ENCODE results near the gene PIK3C3.
"Not testable (repeated sequence)": the region's sequence is repeated elsewhere in the genome, so short reads cannot be mapped to it uniquely, and the experiment has no call there.

PIK3C3 gene

GRCh38 chr18:42033137-42033810 lies 78.2 kb downstream of the PIK3C3 start:
- H3K27ac ChIP-seq = no peak overlapping the region
- no peak for TF ChIP-seq CTCF (conservative IDR thresholded peaks at IDR 0.05)
- no peak for TF ChIP-seq ZFX (IDR thresholded peaks at IDR 0.05)

- TF ChIP-seq ZFX (IDR thresholded peaks at IDR 0.05) = no peak
- TF ChIP-seq CTCF (conservative IDR thresholded peaks at IDR 0.05) = no peak
- no peak overlapping the region for H3K27ac ChIP-seq
These were observed 83.9 kb downstream of the PIK3C3 start for GRCh38 chr18:42038936-42039335.

GRCh38 chr18:42039396-42039795 lies 84.4 kb downstream of the PIK3C3 start:
- TF ChIP-seq ZFX (IDR thresholded peaks at IDR 0.05) = no peak
- TF ChIP-seq CTCF (conservative IDR thresholded peaks at IDR 0.05) = no peak
- no peak overlapping the region for H3K27ac ChIP-seq

- TF ChIP-seq CTCF (conservative IDR thresholded peaks at IDR 0.05) = no peak
- no peak overlapping the region for H3K27ac ChIP-seq
These were observed 86.8 kb downstream of the PIK3C3 start for GRCh38 chr18:42041793-42042192.

GRCh38 chr18:42045346-42045745 lies 90.3 kb downstream of the PIK3C3 start:
- no peak overlapping the region for H3K27ac ChIP-seq

GRCh38 chr18:42047721-42048120 lies 92.7 kb downstream of the PIK3C3 start:
- TF ChIP-seq ZFX (IDR thresholded peaks at IDR 0.05) (no peak), CTCF (conservative IDR thresholded peaks at IDR 0.05) (no peak)
- no peak overlapping the region for H3K27ac ChIP-seq

More at GRCh38 chr18:42045346-42045745, 90.3 kb downstream of the PIK3C3 start:
- no peak for TF ChIP-seq CTCF (conservative IDR thresholded peaks at IDR 0.05)
- TF ChIP-seq ZFX (IDR thresholded peaks at IDR 0.05) = no peak

- TF ChIP-seq CTCF (conservative IDR thresholded peaks at IDR 0.05) (no peak), ZFX (IDR thresholded peaks at IDR 0.05) (no peak)
- no peak overlapping the region for H3K27ac ChIP-seq
These were observed 93.1 kb downstream of the PIK3C3 start for GRCh38 chr18:42048158-42048557.

GRCh38 chr18:42049536-42049935 lies 94.5 kb downstream of the PIK3C3 start:
- H3K27ac ChIP-seq = not testable (repeated sequence)
